ENCODE results near the gene SMCO4.

DNA sequence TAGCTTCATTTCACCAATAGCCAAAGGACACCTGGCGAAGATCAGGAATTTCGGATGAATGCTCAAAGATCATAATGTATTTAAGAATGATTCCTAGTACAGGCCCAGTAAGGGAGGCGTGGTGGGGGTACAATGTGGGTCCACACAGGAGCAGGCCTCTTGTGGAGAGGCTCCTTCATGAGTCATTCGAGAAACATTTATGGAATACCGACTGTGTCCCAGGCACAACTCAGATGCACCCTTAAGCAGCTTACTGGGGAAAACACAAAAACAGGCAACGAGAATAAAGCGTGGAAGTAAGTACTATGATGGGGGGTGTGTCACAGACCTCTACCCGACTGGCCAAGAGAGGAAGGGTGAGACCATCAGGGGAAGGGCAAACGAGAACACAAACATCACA is 44.5 kb downstream of the SMCO4 start:
- TF ChIP-seq EZH2 (IDR thresholded peaks at IDR 0.05; ENCODE audit: low read depth, low read length, severe bottlenecking) (no peak), CTCF (IDR thresholded peaks at IDR 0.05; ENCODE audit: control extremely low read depth in 1 of 3, insufficient read depth in 1 of 3, low read depth in 1 of 3, low read length in 3 of 3) (no peak), POLR2AphosphoS5 (IDR thresholded peaks at IDR 0.05; ENCODE audit: low read depth, low read length) (no peak), TAF1 (IDR thresholded peaks at IDR 0.05; ENCODE audit: low read depth, low read length) (no peak), RFX5 (IDR thresholded peaks at IDR 0.05; ENCODE audit: borderline replicate concordance, low read depth, low read length) (no peak), MAX (IDR thresholded peaks at IDR 0.05) (no peak), CREB1 (IDR thresholded peaks at IDR 0.05) (no peak), EGR1 (IDR thresholded peaks at IDR 0.05; ENCODE audit: borderline replicate concordance, low read depth, low read length) (no peak), CEBPB (IDR thresholded peaks at IDR 0.05; ENCODE audit: low read depth, low read length) (no peak), CHD2 (IDR thresholded peaks at IDR 0.05; ENCODE audit: low read length) (no peak), NRF1 (IDR thresholded peaks at IDR 0.05; ENCODE audit: low read depth, low read length) (no peak), EP300 (IDR thresholded peaks at IDR 0.05; ENCODE audit: borderline replicate concordance in 1 of 2, low read depth in 2 of 2, low read length in 2 of 2) (no peak), RXRA (IDR thresholded peaks at IDR 0.05; ENCODE audit: insufficient read depth, low read depth, low read length) (no peak)
